HEK293 (cell line): ENCODE data around the gene ZNF358.

Experiments used
- CTCF ChIA-PET: fragments of 350-600 bp; formaldehyde crosslinking; extraction: SDS; loops from one replicate; lab custom pipeline; 2021; ENCODE audit warnings: antibody characterized with exemption; lab: Yijun Ruan, JAX
- POLR2A ChIA-PET: fragments of 300-600 bp; formaldehyde crosslinking; extraction: SDS; loops from one replicate; lab custom pipeline; 2020; ENCODE audit warnings: antibody characterized with exemption, inconsistent platforms; lab: Yijun Ruan, JAX
- H3K27ac ChIP-seq: fragments of 200-500 bp; sonication (Bioruptor generic); 2 replicates; pipeline ENCODE4 v1.5.1; 2014; ENCODE audit warnings: low read depth, low read length, control low read depth, inconsistent platforms; ENCODE audit errors: extremely low read depth
- H3K36me3 ChIP-seq, 2 experiments: fragments of 200-500 bp in 1 of 2; sonication (Bioruptor generic) in 1 of 2; 1 replicate in 1 of 2; 2 replicates in 1 of 2; pipeline ENCODE4 v1.5.1; 2014 to 2017; ENCODE audit warnings: inconsistent platforms in 2 of 2, low read length in 2 of 2; ENCODE audit not compliant: control insufficient read depth in 2 of 2, insufficient read depth in 1 of 2
- H3K4me1 ChIP-seq: fragments of 200-500 bp; sonication (Bioruptor generic); 2 replicates; pipeline ENCODE4 v1.5.1; 2014; ENCODE audit warnings: mild to moderate bottlenecking, low read length, inconsistent platforms; ENCODE audit not compliant: control insufficient read depth, insufficient read depth
- H3K4me3 ChIP-seq: 2 replicates; pipeline ENCODE4 v1.5.1; 2011; ENCODE audit warnings: low read depth, mild to moderate bottlenecking, control low read depth, low read length, moderate library complexity
- H3K9me3 ChIP-seq: fragments of 200-500 bp; sonication (Bioruptor generic); 2 replicates; pipeline ENCODE4 v1.5.1; 2014; ENCODE audit warnings: low read depth, low read length, inconsistent platforms; ENCODE audit not compliant: control insufficient read depth, insufficient read depth
- EGR2 ChIP-seq: fragments of 450-650 bp; formaldehyde crosslinking; IDR thresholded peaks from 2 replicates; pipeline ENCODE4 v1.5.1; 2016; ENCODE audit warnings: low read depth, missing biosample characterization, missing genetic modification characterization
- GLIS1 ChIP-seq: fragments of 450-650 bp; formaldehyde crosslinking; IDR thresholded peaks from 2 replicates; pipeline ENCODE4 v1.5.1; 2016; ENCODE audit warnings: missing biosample characterization, missing genetic modification characterization
- KLF1 ChIP-seq: fragments of 450-650 bp; formaldehyde crosslinking; IDR thresholded peaks from 2 replicates; pipeline ENCODE4 v1.5.1; 2016; ENCODE audit warnings: missing biosample characterization, missing genetic modification characterization
- KLF8 ChIP-seq: fragments of 450-650 bp; formaldehyde crosslinking; IDR thresholded peaks from 2 replicates; pipeline ENCODE4 v1.5.1; 2016; ENCODE audit warnings: missing biosample characterization, missing genetic modification characterization
- PRDM6 ChIP-seq: fragments of 450-650 bp; formaldehyde crosslinking; IDR thresholded peaks from 2 replicates; pipeline ENCODE4 v1.5.1; 2017; ENCODE audit warnings: missing biosample characterization, missing genetic modification characterization
- SP2 ChIP-seq: fragments of 450-650 bp; formaldehyde crosslinking; IDR thresholded peaks from 2 replicates; pipeline ENCODE4 v1.5.1; 2016; ENCODE audit warnings: missing biosample characterization, missing genetic modification characterization
- SP3 ChIP-seq: fragments of 450-650 bp; formaldehyde crosslinking; IDR thresholded peaks from 2 replicates; pipeline ENCODE4 v1.5.1; 2016; ENCODE audit warnings: missing biosample characterization, missing genetic modification characterization
- ZBTB1 ChIP-seq: fragments of 450-650 bp; formaldehyde crosslinking; IDR thresholded peaks from 2 replicates; pipeline ENCODE4 v1.5.1; 2016; ENCODE audit warnings: missing biosample characterization, missing genetic modification characterization
- ZBTB7A ChIP-seq: fragments of 450-650 bp; formaldehyde crosslinking; IDR thresholded peaks from 2 replicates; pipeline ENCODE4 v1.5.1; 2016; ENCODE audit warnings: low read depth, missing biosample characterization, missing genetic modification characterization
- ZEB2 ChIP-seq: fragments of 450-650 bp; formaldehyde crosslinking; IDR thresholded peaks from 2 replicates; pipeline ENCODE4 v1.5.1; 2016; ENCODE audit warnings: missing biosample characterization, missing genetic modification characterization
- ZNF114 ChIP-seq: fragments of 450-650 bp; formaldehyde crosslinking; IDR thresholded peaks from 2 replicates; pipeline ENCODE4 v1.5.0; 2017; ENCODE audit warnings: missing biosample characterization, missing genetic modification characterization
- ZNF157 ChIP-seq: fragments of 450-650 bp; formaldehyde crosslinking; IDR thresholded peaks from 2 replicates; pipeline ENCODE4 v1.5.1; 2016; ENCODE audit warnings: missing biosample characterization, missing genetic modification characterization
- ZNF175 ChIP-seq: fragments of 450-650 bp; formaldehyde crosslinking; IDR thresholded peaks from 2 replicates; pipeline ENCODE4 v1.5.1; 2016; ENCODE audit warnings: missing biosample characterization, missing genetic modification characterization
- ZNF23 ChIP-seq: fragments of 450-650 bp; formaldehyde crosslinking; IDR thresholded peaks from 2 replicates; pipeline ENCODE4 v1.5.1; 2016; ENCODE audit warnings: missing biosample characterization, missing genetic modification characterization, borderline replicate concordance
- ZNF292 ChIP-seq: fragments of 450-650 bp; formaldehyde crosslinking; IDR thresholded peaks from 2 replicates; pipeline ENCODE4 v1.5.1; 2016; ENCODE audit warnings: low read depth, missing biosample characterization, missing genetic modification characterization, borderline replicate concordance
- ZNF518A ChIP-seq: fragments of 450-650 bp; formaldehyde crosslinking; conservative IDR thresholded peaks from 2 replicates; pipeline ENCODE4 v1.5.1; 2016; ENCODE audit warnings: low read depth, missing biosample characterization, missing genetic modification characterization
- ZNF521 ChIP-seq: fragments of 450-650 bp; formaldehyde crosslinking; IDR thresholded peaks from 2 replicates; pipeline ENCODE4 v1.5.1; 2017; ENCODE audit warnings: missing biosample characterization, mild to moderate bottlenecking, missing genetic modification characterization
- ZNF548 ChIP-seq: fragments of 450-650 bp; formaldehyde crosslinking; IDR thresholded peaks from 2 replicates; pipeline ENCODE4 v1.5.1; 2016; ENCODE audit warnings: missing biosample characterization, missing genetic modification characterization
- ZNF571 ChIP-seq: fragments of 450-650 bp; formaldehyde crosslinking; IDR thresholded peaks from 2 replicates; pipeline ENCODE4 v1.5.0; 2017; ENCODE audit warnings: missing biosample characterization, missing genetic modification characterization
- ZNF623 ChIP-seq: fragments of 450-650 bp; formaldehyde crosslinking; IDR thresholded peaks from 2 replicates; pipeline ENCODE4 v1.5.1; 2016; ENCODE audit warnings: missing biosample characterization, missing genetic modification characterization
- ZSCAN30 ChIP-seq: fragments of 450-650 bp; IDR thresholded peaks from 2 replicates; pipeline ENCODE4 v1.5.1; 2018; ENCODE audit warnings: missing biosample characterization, mild to moderate bottlenecking, missing genetic modification characterization, moderate library complexity
- TF ChIP-seq, protein P1 (sequence below): fragments of 450-650 bp; formaldehyde crosslinking; IDR thresholded peaks from 2 replicates; pipeline ENCODE4 v1.5.1; 2016; ENCODE audit warnings: missing biosample characterization, missing genetic modification characterization
- TF ChIP-seq, protein P2 (sequence below): fragments of 450-650 bp; formaldehyde crosslinking; IDR thresholded peaks from 2 replicates; pipeline ENCODE4 v1.5.1; 2016; ENCODE audit warnings: missing biosample characterization, missing genetic modification characterization

ZNF358 gene

GRCh38 chr19:7554565-7554964 lies 38.7 kb downstream of the ZNF358 start:
- POLR2A ChIA-PET: no interaction called here
- Histone ChIP-seq H3K27ac (no peak overlapping the region), H3K36me3 (peaks cover 0 to 42% of the 10 kb centered on the region in 2 experiments; a peak in 2 of 3 replicates), H3K9me3 (no peaks in the 10 kb centered on the region), H3K4me1 (no peaks in the 10 kb centered on the region), H3K4me3 (no peak overlapping the region)
- no peak for TF ChIP-seq ZBTB7A (tag by site-specific recombination)
- TF ChIP-seq GLIS1 (tag by site-specific recombination): no peak
- TF ChIP-seq ZNF548 (tag by site-specific recombination): no peak
- TF ChIP-seq ZNF571: no peak
- TF ChIP-seq ZBTB1 (tag by site-specific recombination): no peak
- TF ChIP-seq ZNF623 (tag by site-specific recombination): no peak
- no peak for TF ChIP-seq PRDM6 (tag by site-specific recombination)
- TF ChIP-seq ZSCAN30: no peak
- no peak for TF ChIP-seq ZNF518A (tag by site-specific recombination)
- TF ChIP-seq ZEB2 (tag by site-specific recombination): no peak
- CTCF ChIA-PET: interaction anchor here (0.6 kb wide), 1 partner anchor 9 kb away, joined by 3 read pairs; no protein-coding TSS in a partner anchor

DNA sequence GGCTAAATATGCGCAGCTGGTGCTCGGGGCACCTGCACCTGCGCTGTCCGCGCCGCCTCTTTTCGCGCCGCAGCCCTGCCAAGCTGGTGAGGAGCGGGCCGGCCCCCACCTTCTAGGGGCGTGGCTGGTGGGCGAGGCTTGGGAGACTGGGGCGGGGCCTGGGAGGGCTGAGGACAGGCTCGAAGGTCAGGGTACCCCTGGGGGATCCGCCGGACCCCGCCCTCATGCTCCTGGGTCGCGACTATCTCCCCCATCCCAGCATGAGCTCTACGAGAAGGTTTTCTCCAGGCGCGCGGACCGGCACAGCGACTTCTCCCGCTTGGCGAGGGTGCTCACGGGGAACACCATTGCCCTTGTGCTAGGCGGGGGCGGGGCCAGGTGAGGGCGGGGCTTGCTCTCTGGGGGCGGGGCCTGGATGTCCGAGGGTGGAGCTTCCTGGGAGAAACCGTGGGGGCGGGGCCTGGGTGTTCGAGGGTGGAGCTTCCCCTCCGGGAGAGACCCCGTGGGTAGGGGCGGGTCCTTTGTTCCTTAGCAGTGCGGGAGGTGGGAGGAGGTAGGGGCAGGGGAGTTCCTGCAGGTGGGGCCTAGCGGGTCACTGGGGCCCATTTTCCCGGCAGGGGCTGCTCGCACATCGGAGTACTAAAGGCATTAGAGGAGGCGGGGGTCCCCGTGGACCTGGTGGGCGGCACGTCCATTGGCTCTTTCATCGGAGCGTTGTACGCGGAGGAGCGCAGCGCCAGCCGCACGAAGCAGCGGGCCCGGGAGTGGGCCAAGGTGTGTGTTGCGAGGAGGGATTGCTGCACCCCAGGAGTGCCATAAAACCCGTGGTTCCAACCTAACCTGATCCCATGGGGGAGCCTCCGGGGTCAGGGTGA lies 39.3 kb downstream of the ZNF358 start:
- Histone ChIP-seq H3K36me3 (peaks cover 0 to 37% of the 10 kb centered on the region in 2 experiments; a peak in 2 of 3 replicates), H3K9me3 (no peaks in the 10 kb centered on the region), H3K27ac (no peak overlapping the region), H3K4me3 (no peak overlapping the region), H3K4me1 (no peaks in the 10 kb centered on the region)
- CTCF ChIA-PET: interaction anchor here (0.6 to 1.4 kb wide), 2 partner anchors 13 to 261 kb away, joined by 3 to 6 read pairs; partner anchors contain the start of gene INSR
- POLR2A ChIA-PET: no interaction called here
- TF ChIP-seq KLF1 (tag by site-specific recombination) (peak; percentile 82), ZNF114 (tag by site-specific recombination) (no peak), SP3 (tag by site-specific recombination) (0 out of 2 replicates have a peak, but pooled peaks have one; percentile 20), EGR2 (tag by site-specific recombination) (peak; percentile 27; the same call in 1 of the 2 replicates), KLF8 (tag by site-specific recombination) (peak; percentile 77; the same call in 1 of the 2 replicates), ZNF157 (tag by site-specific recombination) (no peak), ZNF175 (tag by site-specific recombination) (no peak), ZNF521 (tag by site-specific recombination) (no peak), SP2 (peak; percentile 24; the same call in 1 of the 2 replicates), ZNF292 (tag by site-specific recombination) (no peak), ZNF23 (tag by site-specific recombination) (no peak)
- TF ChIP-seq, protein P1, sequence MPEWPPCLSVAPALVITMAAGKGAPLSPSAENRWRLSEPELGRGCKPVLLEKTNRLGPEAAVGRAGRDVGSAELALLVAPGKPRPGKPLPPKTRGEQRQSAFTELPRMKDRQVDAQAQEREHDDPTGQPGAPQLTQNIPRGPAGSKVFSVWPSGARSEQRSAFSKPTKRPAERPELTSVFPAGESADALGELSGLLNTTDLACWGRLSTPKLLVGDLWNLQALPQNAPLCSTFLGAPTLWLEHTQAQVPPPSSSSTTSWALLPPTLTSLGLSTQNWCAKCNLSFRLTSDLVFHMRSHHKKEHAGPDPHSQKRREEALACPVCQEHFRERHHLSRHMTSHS (tag by site-specific recombination): no peak
- TF ChIP-seq, protein P2, sequence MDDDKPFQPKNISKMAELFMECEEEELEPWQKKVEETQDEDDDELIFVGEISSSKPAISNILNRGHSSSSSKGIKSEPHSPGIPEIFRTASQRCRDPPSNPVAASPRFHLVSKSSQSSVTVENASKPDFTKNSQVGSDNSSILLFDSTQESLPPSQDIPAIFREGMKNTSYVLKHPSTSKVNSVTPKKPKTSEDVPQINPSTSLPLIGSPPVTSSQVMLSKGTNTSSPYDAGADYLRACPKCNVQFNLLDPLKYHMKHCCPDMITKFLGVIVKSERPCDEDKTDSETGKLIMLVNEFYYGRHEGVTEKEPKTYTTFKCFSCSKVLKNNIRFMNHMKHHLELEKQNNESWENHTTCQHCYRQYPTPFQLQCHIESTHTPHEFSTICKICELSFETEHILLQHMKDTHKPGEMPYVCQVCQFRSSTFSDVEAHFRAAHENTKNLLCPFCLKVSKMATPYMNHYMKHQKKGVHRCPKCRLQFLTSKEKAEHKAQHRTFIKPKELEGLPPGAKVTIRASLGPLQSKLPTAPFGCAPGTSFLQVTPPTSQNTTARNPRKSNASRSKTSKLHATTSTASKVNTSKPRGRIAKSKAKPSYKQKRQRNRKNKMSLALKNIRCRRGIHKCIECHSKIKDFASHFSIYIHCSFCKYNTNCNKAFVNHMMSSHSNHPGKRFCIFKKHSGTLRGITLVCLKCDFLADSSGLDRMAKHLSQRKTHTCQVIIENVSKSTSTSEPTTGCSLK: no peak
